Central memory CD8-positive, alpha-beta T cell (primary cell): ENCODE measurements around the gene ABCC8.
"Not testable (repeated sequence)": the region's sequence is repeated elsewhere in the genome, so short reads cannot be mapped to it uniquely, and the experiment has no call there.

Experiments used
- ATAC-seq: fragments of 150-1000 bp; cut with Tn5 transposase; replicated peaks from 2 replicates; pipeline ENCODE4 v1.10.0; 2022; ENCODE audit warnings: mild to moderate bottlenecking, moderate FRiP score, moderate number of reproducible peaks; ENCODE audit not compliant: poor library complexity, severe bottlenecking; ENCODE audit errors: extremely low read depth
- DNase-seq, 2 donors: peaks; one replicate each; pipeline ENCODE4 v3.0.0; 2021; ENCODE audit warnings: low spot score in 2 of 2
- H3K27ac Mint-ChIP-seq: one replicate; pipeline ENCODE4 v1.8.0; 2022; ENCODE audit warnings: low read depth, mild to moderate bottlenecking, moderate library complexity, mixed read lengths
- H3K27me3 Mint-ChIP-seq: one replicate; pipeline ENCODE4 v1.8.0; 2022; ENCODE audit warnings: mixed read lengths
- H3K36me3 Mint-ChIP-seq: one replicate; pipeline ENCODE4 v1.8.0; 2022; ENCODE audit warnings: mild to moderate bottlenecking, moderate library complexity, mixed read lengths; ENCODE audit not compliant: insufficient read depth
- H3K4me1 Mint-ChIP-seq: one replicate; pipeline ENCODE4 v1.8.0; 2022; ENCODE audit warnings: mixed read lengths
- H3K4me3 Mint-ChIP-seq: one replicate; pipeline ENCODE4 v1.8.0; 2022; ENCODE audit warnings: mild to moderate bottlenecking, moderate library complexity, mixed read lengths
- H3K9me3 Mint-ChIP-seq: one replicate; pipeline ENCODE4 v1.8.0; 2022; ENCODE audit warnings: mixed read lengths

The ABCC8 gene

GRCh38 chr11:17431139-17431538 is 45.5 kb downstream of the ABCC8 start:
- H3K36me3 Mint-ChIP-seq: no peaks in the 10 kb centered on the region
- no peaks in the 10 kb centered on the region for H3K4me1 Mint-ChIP-seq

GRCh38 chr11:17430616-17431015 is 46.0 kb downstream of the ABCC8 start:
- no peaks in the 10 kb centered on the region for H3K36me3 Mint-ChIP-seq
- H3K27me3 Mint-ChIP-seq: peaks cover 24% of the 10 kb centered on the region
- DNase-seq (no peak), ATAC-seq (no peak)
- no peaks in the 10 kb centered on the region for H3K4me1 Mint-ChIP-seq
- no peak overlapping the region for H3K4me3 Mint-ChIP-seq
- H3K9me3 Mint-ChIP-seq: no peaks in the 10 kb centered on the region
- H3K27ac Mint-ChIP-seq: no peak overlapping the region

More at GRCh38 chr11:17431139-17431538, 45.5 kb downstream of the ABCC8 start:
- peaks cover 30% of the 10 kb centered on the region for H3K27me3 Mint-ChIP-seq
- ATAC-seq (no peak), DNase-seq (no peak)
- H3K27ac Mint-ChIP-seq: no peak overlapping the region
- no peak overlapping the region for H3K4me3 Mint-ChIP-seq
- no peaks in the 10 kb centered on the region for H3K9me3 Mint-ChIP-seq

- no peak for DNase-seq
- no peaks in the 10 kb centered on the region for H3K36me3 Mint-ChIP-seq
- ATAC-seq: no peak
- peaks cover 17% of the 10 kb centered on the region for H3K27me3 Mint-ChIP-seq
- H3K4me1 Mint-ChIP-seq: no peaks in the 10 kb centered on the region
- H3K27ac Mint-ChIP-seq: no peak overlapping the region
- no peaks in the 10 kb centered on the region for H3K9me3 Mint-ChIP-seq
- H3K4me3 Mint-ChIP-seq: no peak overlapping the region
Measured at GRCh38 chr11:17428925-17429324, 47.7 kb downstream of the ABCC8 start.

GRCh38 chr11:17428261-17428660 is 48.4 kb downstream of the ABCC8 start:
- H3K4me3 Mint-ChIP-seq: no peak overlapping the region
- DNase-seq (no peak), ATAC-seq (no peak)
- no peak overlapping the region for H3K27ac Mint-ChIP-seq
- H3K36me3 Mint-ChIP-seq: no peaks in the 10 kb centered on the region
- peaks cover 17% of the 10 kb centered on the region for H3K27me3 Mint-ChIP-seq
- no peaks in the 10 kb centered on the region for H3K9me3 Mint-ChIP-seq
- no peaks in the 10 kb centered on the region for H3K4me1 Mint-ChIP-seq

- not testable (repeated sequence) for H3K36me3 Mint-ChIP-seq, H3K27ac Mint-ChIP-seq, ATAC-seq, H3K9me3 Mint-ChIP-seq, DNase-seq, H3K4me3 Mint-ChIP-seq, H3K4me1 Mint-ChIP-seq
- peaks cover 37% of the 10 kb centered on the region for H3K27me3 Mint-ChIP-seq
Measured at GRCh38 chr11:17426233-17426632, 50.4 kb downstream of the ABCC8 start.

- no peak for DNase-seq
- H3K36me3 Mint-ChIP-seq: peaks cover 2% of the 10 kb centered on the region
- H3K27me3 Mint-ChIP-seq: peaks cover 44% of the 10 kb centered on the region
- no peak for ATAC-seq
- no peak overlapping the region for H3K4me3 Mint-ChIP-seq
- H3K9me3 Mint-ChIP-seq: no peaks in the 10 kb centered on the region
- H3K4me1 Mint-ChIP-seq: no peaks in the 10 kb centered on the region
- no peak overlapping the region for H3K27ac Mint-ChIP-seq
Measured at GRCh38 chr11:17423533-17424310, 52.9 kb downstream of the ABCC8 start.

- no peak overlapping the region for H3K4me3 Mint-ChIP-seq
Measured at GRCh38 chr11:17421781-17422180, 54.9 kb downstream of the ABCC8 start.

GRCh38 chr11:17418444-17419081 is 58.1 kb downstream of the ABCC8 start:
- ATAC-seq (no peak), DNase-seq (no peak)
- Mint-ChIP-seq H3K9me3 (no peaks in the 10 kb centered on the region), H3K27me3 (peaks cover 90% of the 10 kb centered on the region), H3K4me3 (no peak overlapping the region), H3K4me1 (no peaks in the 10 kb centered on the region), H3K36me3 (peaks cover 2% of the 10 kb centered on the region), H3K27ac (no peak overlapping the region)

More at GRCh38 chr11:17421781-17422180, 54.9 kb downstream of the ABCC8 start:
- Mint-ChIP-seq H3K4me1 (no peaks in the 10 kb centered on the region), H3K36me3 (peaks cover 2% of the 10 kb centered on the region), H3K27ac (no peak overlapping the region), H3K9me3 (no peaks in the 10 kb centered on the region), H3K27me3 (peaks cover 64% of the 10 kb centered on the region)
- ATAC-seq: no peak
- no peak for DNase-seq

GRCh38 chr11:17416492-17416891 is 60.2 kb downstream of the ABCC8 start:
- ATAC-seq (no peak), DNase-seq (no peak)
- H3K4me1 Mint-ChIP-seq: no peaks in the 10 kb centered on the region
- H3K36me3 Mint-ChIP-seq: no peaks in the 10 kb centered on the region
- H3K27me3 Mint-ChIP-seq: peaks cover 89% of the 10 kb centered on the region
- no peak overlapping the region for H3K27ac Mint-ChIP-seq
- H3K9me3 Mint-ChIP-seq: no peaks in the 10 kb centered on the region
- no peak overlapping the region for H3K4me3 Mint-ChIP-seq

GRCh38 chr11:17415523-17416104 is 61.0 kb downstream of the ABCC8 start:
- Mint-ChIP-seq H3K9me3 (no peaks in the 10 kb centered on the region), H3K36me3 (no peaks in the 10 kb centered on the region), H3K4me1 (no peaks in the 10 kb centered on the region), H3K4me3 (no peak overlapping the region), H3K27ac (no peak overlapping the region), H3K27me3 (peaks cover 81% of the 10 kb centered on the region)
- DNase-seq: no peak
- ATAC-seq: no peak

- ATAC-seq: no peak
- no peak for DNase-seq
- Mint-ChIP-seq H3K9me3 (no peaks in the 10 kb centered on the region), H3K4me1 (no peaks in the 10 kb centered on the region), H3K27ac (no peak overlapping the region), H3K27me3 (peaks cover 75% of the 10 kb centered on the region), H3K36me3 (no peaks in the 10 kb centered on the region), H3K4me3 (no peak overlapping the region)
Measured at GRCh38 chr11:17414992-17415391, 61.7 kb downstream of the ABCC8 start.

GRCh38 chr11:17414317-17414737 is 62.3 kb downstream of the ABCC8 start:
- no peak for ATAC-seq
- H3K27ac Mint-ChIP-seq: no peak overlapping the region
- DNase-seq: no peak
- peaks cover 69% of the 10 kb centered on the region for H3K27me3 Mint-ChIP-seq
- peaks cover 1% of the 10 kb centered on the region for H3K36me3 Mint-ChIP-seq
- no peaks in the 10 kb centered on the region for H3K9me3 Mint-ChIP-seq
- H3K4me1 Mint-ChIP-seq: no peaks in the 10 kb centered on the region
- no peak overlapping the region for H3K4me3 Mint-ChIP-seq
